Heart left ventricle (tissue), 16 donors: ENCODE results near the gene PARD3. TPM values are rescaled to one million over a fixed set of nuclear protein-coding genes. Genes with fewer than 3 reads are reported as not detected.
A peak's percentile ranks its signal among the peaks of the same experiment; 100 is the strongest.

Experiments
- ATAC-seq, 4 donors: fragments of 200-7000 bp; cut with Tn5 transposase; one replicate each; pipeline ENCODE4 v1.9.1; 2020 to 2022; ENCODE audit warnings: moderate library complexity in 4 of 4, mild to moderate bottlenecking in 3 of 4, moderate number of reproducible peaks in 1 of 4
- DNase-seq, 5 donors: peaks; one replicate each; pipeline ENCODE4 v3.0.0-alpha.2; 2020
- H3K27ac ChIP-seq, 12 donors: fragments of 200-600 bp; sonication (generic) in 4 of 12; one replicate each; pipeline versions ENCODE4 v1.5.0 to v1.8.0; 2016 to 2022; ENCODE audit warnings: mild to moderate bottlenecking in 2 of 12
- H3K27me3 ChIP-seq, 9 donors: fragments of 200-600 bp; sonication (generic) in 2 of 9; one replicate each; pipeline versions ENCODE4 v1.5.1 to v1.8.0; 2016 to 2022; ENCODE audit warnings: mild to moderate bottlenecking in 3 of 9
- H3K36me3 ChIP-seq, 9 donors: fragments of 200-600 bp; sonication (generic) in 2 of 9; one replicate each; pipeline versions ENCODE4 v1.5.0 to v1.8.0; 2018 to 2022; ENCODE audit warnings: mild to moderate bottlenecking in 2 of 9
- H3K4me1 ChIP-seq, 12 donors: fragments of 200-600 bp; sonication (generic) in 4 of 12; one replicate each; pipeline versions ENCODE4 v1.5.0 to v1.8.0; 2016 to 2022; ENCODE audit warnings: mild to moderate bottlenecking in 3 of 12
- H3K4me3 ChIP-seq, 12 donors: fragments of 200-600 bp; sonication (generic) in 4 of 12; one replicate each; pipeline versions ENCODE4 v1.5.0 to v1.8.0; 2017 to 2022; ENCODE audit warnings: mild to moderate bottlenecking in 9 of 12, moderate library complexity in 4 of 12
- H3K9me3 ChIP-seq, 12 donors: fragments of 200-600 bp; sonication (generic) in 4 of 12; one replicate each; pipeline versions ENCODE4 v1.5.0 to v1.8.0; 2016 to 2022; ENCODE audit warnings: mild to moderate bottlenecking in 1 of 12
- POLR2A ChIP-seq, 2 donors: fragments of 450-650 bp; IDR thresholded peaks; one replicate each; pipeline ENCODE4 v1.6.1; 2017; ENCODE audit warnings: antibody characterized with exemption in 2 of 2, mild to moderate bottlenecking in 2 of 2, moderate library complexity in 2 of 2
- WGBS, 4 donors: extraction: QIAGEN DNeasy Blood & Tissue Kit in 2 of 4; methylation state at CpG; one replicate each; pipeline versions ENCODE4 v1.1.5 to v1.1.7; 2013 to 2018; 5-methylcytosine and 5-hydroxymethylcytosine counted together
- intact Hi-C, 10 donors: fragments of 100-400 bp; cut with DNase I; formaldehyde crosslinking; loops; one replicate each; pipeline versions ENCODE4 v1.11.1 to v1.14.2; 2022
- polyA plus RNA-seq, 2 donors: library from polyadenylated mRNA; stranded (reverse); fragments of 200-250 nt; gene quantifications; one replicate each; pipeline ENCODE4 v1.2.3, GENCODE V29; 2013
- total RNA-seq, 9 donors: library from RNA; depleted of rRNA in 2 of 9; stranded (reverse); fragments of >200 nt in 2 of 9; fragmentation: NEBNext Ultra II Directional in 3 of 9; extraction: Animal tissue kit (Norgen Biotek cat#: 25700) in 3 of 9; gene quantifications; one replicate each; pipeline versions ENCODE4 v1.1.0 to v1.2.4, GENCODE V29; 2016 to 2023
- TF ChIP-seq, protein P1 (sequence below), 12 donors: fragments of 200-600 bp; sonication (generic) in 4 of 12; IDR thresholded peaks; one replicate each; pipeline versions ENCODE4 v1.5.0 to v1.8.0; 2018 to 2022; ENCODE audit warnings: antibody characterized with exemption in 12 of 12, mild to moderate bottlenecking in 5 of 12
- donor health status: ischemic (EF 13 %, LVEDD 7.1; RV severe dilation, severe dysfunction).
- donor health status: healthy with polysubstance abuse.
- donor health status: DM: no; HTN: yes; CAD: no.
- donor health status: DM: no; HTN: no; CAD: no.
- donor health status: ischemic (EF 25% LVEDD 6.9; RV normal size, moderate dysfunction).
- donor health status: ischemic (EF 25% LVEDD 5.7; RV mildly dilated, moderate dysfunction).
- donor health status: healthy.
- donor health status: DM: yes; HTN: yes; CAD: no.
- donor health status: ischemic (EF 35%, LVEDD 5.7; RV mildly dilated, moderate dysfunction).
- donor health status: nonischemic (EF 11% LVEDD 7.7; RV severe dilation, severe dysfunction).
- donor health status: DM: yes; HTN: yes; CAD: no.
- donor health status: PGD.
- donor health status: ischemic (EF 29% LVEDD 5.4; RV normal size, mild dysfunction).
- donor health status: nonischemic (EF 23%, LVEDD 6.1; RV moderate dilation, normal function).

The PARD3 gene
- total and polyA plus RNA-seq, 11 donors, result 24.8 to 69.7 (median 33.1) TPM

DNA sequence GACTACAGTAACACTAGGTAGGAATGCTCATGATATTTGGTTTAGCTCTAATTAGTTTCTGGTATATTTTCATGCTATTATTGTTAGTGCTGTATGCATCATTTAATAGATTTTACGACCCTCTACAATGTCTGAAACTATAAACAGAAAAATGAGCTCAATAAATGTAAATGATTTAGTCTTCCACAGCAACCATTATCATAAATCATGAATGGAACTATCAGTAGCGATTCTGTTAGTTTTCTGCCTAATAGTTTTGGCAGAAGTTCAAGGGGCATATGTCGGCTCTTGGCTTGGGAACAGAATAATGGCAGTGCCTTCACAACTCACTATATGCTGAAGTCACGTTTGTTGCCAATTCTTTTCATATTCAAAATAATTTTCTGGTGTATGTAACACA lies 494.8 kb downstream of the PARD3 start:
- ATAC-seq, result no peak
- intact Hi-C loops, result no loop called here
- Histone ChIP-seq H3K9me3 (no peaks in the 10 kb centered on the region), H3K4me1 (peaks cover 0 to 20% (median 8%) of the 10 kb centered on the region in 12 donors), H3K36me3 (peaks cover 0 to 16% (median 0%) of the 10 kb centered on the region in 9 donors), H3K27ac (no peak overlapping the region), H3K27me3 (no peaks in the 10 kb centered on the region), H3K4me3 (no peak overlapping the region)
- WGBS, 4 donors, result 77 to 86% (median 79%) methylated on average over 4 of the region's 4 CpGs
- DNase-seq, result no peak
- no peak for TF ChIP-seq POLR2A (IDR thresholded peaks at IDR 0.05)
- TF ChIP-seq, protein P1, sequence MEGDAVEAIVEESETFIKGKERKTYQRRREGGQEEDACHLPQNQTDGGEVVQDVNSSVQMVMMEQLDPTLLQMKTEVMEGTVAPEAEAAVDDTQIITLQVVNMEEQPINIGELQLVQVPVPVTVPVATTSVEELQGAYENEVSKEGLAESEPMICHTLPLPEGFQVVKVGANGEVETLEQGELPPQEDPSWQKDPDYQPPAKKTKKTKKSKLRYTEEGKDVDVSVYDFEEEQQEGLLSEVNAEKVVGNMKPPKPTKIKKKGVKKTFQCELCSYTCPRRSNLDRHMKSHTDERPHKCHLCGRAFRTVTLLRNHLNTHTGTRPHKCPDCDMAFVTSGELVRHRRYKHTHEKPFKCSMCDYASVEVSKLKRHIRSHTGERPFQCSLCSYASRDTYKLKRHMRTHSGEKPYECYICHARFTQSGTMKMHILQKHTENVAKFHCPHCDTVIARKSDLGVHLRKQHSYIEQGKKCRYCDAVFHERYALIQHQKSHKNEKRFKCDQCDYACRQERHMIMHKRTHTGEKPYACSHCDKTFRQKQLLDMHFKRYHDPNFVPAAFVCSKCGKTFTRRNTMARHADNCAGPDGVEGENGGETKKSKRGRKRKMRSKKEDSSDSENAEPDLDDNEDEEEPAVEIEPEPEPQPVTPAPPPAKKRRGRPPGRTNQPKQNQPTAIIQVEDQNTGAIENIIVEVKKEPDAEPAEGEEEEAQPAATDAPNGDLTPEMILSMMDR (IDR thresholded peaks at IDR 0.05), result no peak

DNA sequence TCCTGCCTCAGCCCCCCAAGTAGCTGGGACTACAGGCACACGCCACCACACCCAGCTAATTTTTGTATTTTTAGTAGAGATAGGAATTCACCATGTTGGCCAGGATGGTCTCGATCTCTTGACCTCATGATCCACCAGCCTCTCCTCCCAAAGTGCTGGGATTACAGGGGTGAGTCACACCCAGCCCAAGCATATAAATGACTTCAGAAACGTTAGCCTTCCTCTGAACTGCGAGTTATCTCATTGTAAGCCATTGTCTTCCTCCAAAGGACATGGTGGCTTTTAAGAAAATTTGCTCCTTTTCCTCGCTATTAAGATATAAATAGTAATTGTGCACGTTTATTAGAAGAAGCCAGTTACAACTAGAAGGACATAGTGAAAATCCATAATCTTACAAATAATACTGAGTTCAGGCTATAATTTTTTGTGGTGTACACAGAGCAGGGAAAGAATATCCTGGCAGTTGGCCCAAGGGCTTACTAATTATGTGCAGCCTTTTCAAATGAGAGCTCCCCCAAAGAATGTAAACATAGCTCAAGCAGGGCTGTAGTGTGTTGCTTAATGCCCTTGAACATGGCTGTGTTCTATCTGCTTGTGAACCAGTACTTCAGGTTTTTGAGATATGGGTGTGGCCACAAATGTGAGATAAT lies 495.8 kb downstream of the PARD3 start:
- DNase-seq (peak in 1 of 5 donors; percentile 26), ATAC-seq (peak in 1 of 4 donors; percentile 65)
- intact Hi-C loops, result no loop called here
- Histone ChIP-seq H3K9me3 (no peaks in the 10 kb centered on the region), H3K27me3 (no peaks in the 10 kb centered on the region), H3K4me3 (no peak overlapping the region), H3K27ac (no peak overlapping the region), H3K36me3 (peaks cover 0 to 17% (median 0%) of the 10 kb centered on the region in 9 donors), H3K4me1 (peaks cover 0 to 20% (median 8%) of the 10 kb centered on the region in 12 donors)
- TF ChIP-seq, protein P1 (IDR thresholded peaks at IDR 0.05), result no peak
- no peak for TF ChIP-seq POLR2A (IDR thresholded peaks at IDR 0.05)
- 70 to 77% (median 73%) methylated on average over 6 of the region's 6 CpGs for WGBS, 4 donors

DNA sequence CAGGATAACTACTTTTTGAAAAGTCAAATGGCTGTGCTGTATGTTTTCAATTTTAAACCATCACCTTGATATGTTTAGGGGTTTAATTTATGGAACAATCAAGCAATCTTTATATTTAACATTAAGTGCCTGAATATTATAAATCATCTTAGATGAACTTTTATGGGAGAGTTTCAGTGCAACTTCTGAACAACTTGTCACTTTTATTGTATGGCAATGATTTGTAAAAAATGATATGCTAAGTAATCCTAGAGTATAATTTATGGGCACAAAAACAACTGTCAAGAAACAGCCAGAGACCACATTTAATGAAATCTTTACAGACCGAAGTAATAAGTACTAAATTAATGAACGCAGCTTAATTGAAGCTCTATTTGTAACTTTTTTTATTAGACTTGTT lies 498.9 kb downstream of the PARD3 start:
- no peak for DNase-seq
- peaks cover 0 to 18% (median 5%) of the 10 kb centered on the region in 12 donors for H3K4me1 ChIP-seq
- H3K27me3 ChIP-seq, result no peaks in the 10 kb centered on the region
- H3K4me3 ChIP-seq, result no peak overlapping the region
- intact Hi-C loops, result no loop called here
- WGBS, 4 donors, result 94 to 99% (median 98%) methylated on average over 2 of the region's 2 CpGs
- H3K9me3 ChIP-seq, result no peaks in the 10 kb centered on the region
- H3K27ac ChIP-seq, result no peak overlapping the region
- no peak for ATAC-seq
- peaks cover 0 to 17% (median 0%) of the 10 kb centered on the region in 9 donors for H3K36me3 ChIP-seq
- TF ChIP-seq, protein P1 (IDR thresholded peaks at IDR 0.05), result no peak
- no peak for TF ChIP-seq POLR2A (IDR thresholded peaks at IDR 0.05)

DNA sequence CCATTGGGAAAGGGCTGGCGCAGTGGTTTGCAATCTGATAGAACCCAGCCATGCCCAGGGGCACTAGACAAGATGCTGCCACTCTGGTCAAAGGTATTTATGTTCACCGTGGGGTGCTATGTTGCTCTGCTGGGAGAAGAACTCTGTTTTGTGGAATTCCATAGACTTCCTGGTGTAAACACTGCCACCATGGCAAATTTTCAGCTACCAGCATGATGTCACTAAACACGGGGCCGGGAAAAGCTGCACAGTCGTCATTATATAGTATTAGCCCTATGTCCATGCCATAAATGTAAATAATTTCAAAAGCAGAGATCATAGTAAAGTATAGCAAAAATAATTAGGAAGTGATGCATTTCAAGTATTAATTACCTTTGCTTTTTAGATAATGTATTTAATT lies 500.6 kb downstream of the PARD3 start:
- H3K9me3 ChIP-seq, result no peaks in the 10 kb centered on the region
- WGBS, 4 donors, result 95 to 96% (median 95%) methylated on average over 5 of the region's 5 CpGs
- H3K4me3 ChIP-seq, result no peak overlapping the region
- TF ChIP-seq, protein P1 (IDR thresholded peaks at IDR 0.05), result no peak
- TF ChIP-seq POLR2A (IDR thresholded peaks at IDR 0.05), result no peak
- no peaks in the 10 kb centered on the region for H3K27me3 ChIP-seq
- H3K4me1 ChIP-seq, result peaks cover 0 to 13% (median 0%) of the 10 kb centered on the region in 12 donors
- peaks cover 0 to 17% (median 0%) of the 10 kb centered on the region in 9 donors for H3K36me3 ChIP-seq
- H3K27ac ChIP-seq, result no peak overlapping the region
- DNase-seq (no peak), ATAC-seq (no peak)
- intact Hi-C loops, result no loop called here
